HG03342 (cell line): Measurements from ENCODE around the gene PIK3C2A.
A peak's percentile ranks its signal among the peaks of the same experiment; 100 is the strongest.

Experiments
- ATAC-seq: cut with Tn5 transposase; IDR thresholded peaks from one replicate; pipeline ENCODE4 v1.9.1; 2021; ENCODE audit warnings: mild to moderate bottlenecking, moderate library complexity; ENCODE audit not compliant: unreplicated experiment

Gene PIK3C2A

GRCh38 chr11:17162376-17162775, 45.4 kb downstream of the PIK3C2A start:
- ATAC-seq: no peak

GRCh38 chr11:17161515-17161914, 46.3 kb downstream of the PIK3C2A start:
- ATAC-seq: peak; percentile 52

- ATAC-seq: no peak
Measured at GRCh38 chr11:17159441-17159840, 48.3 kb downstream of the PIK3C2A start.
